HepG2 (cell line): Measurements from ENCODE around the gene MRNIP. TPM values are rescaled to one million over a fixed set of nuclear protein-coding genes. Genes with fewer than 3 reads are reported as not detected.

ENCODE experiments used
- ARID4A ChIP-seq: sonication (generic); formaldehyde crosslinking; IDR thresholded peaks from 2 replicates; pipeline ENCODE4 v1.5.0; 2020; ENCODE audit warnings: mild to moderate bottlenecking, missing genetic modification reagents, borderline replicate concordance
- ATAD3A ChIP-seq: sonication (generic); formaldehyde crosslinking; IDR thresholded peaks from 2 replicates; pipeline ENCODE4 v1.4.0; 2020; ENCODE audit warnings: missing genetic modification reagents
- BRF2 ChIP-seq: sonication (generic); formaldehyde crosslinking; IDR thresholded peaks from 2 replicates; pipeline ENCODE4 v1.8.1; 2022; ENCODE audit warnings: mild to moderate bottlenecking, missing genetic modification reagents
- CREM ChIP-seq, 2 experiments: sonication (generic) in 1 of 2; formaldehyde crosslinking in 1 of 2; IDR thresholded peaks; 2 replicates each; pipeline versions ENCODE4 v1.4.0 to v1.6.1; 2016 to 2020; ENCODE audit warnings: antibody characterized with exemption in 1 of 2, mild to moderate bottlenecking in 1 of 2, missing genetic modification reagents in 1 of 2
- FOXA1 ChIP-seq, 2 experiments: fragments of 450-650 bp in 1 of 2; sonication (generic) in 1 of 2; formaldehyde crosslinking in 1 of 2; IDR thresholded peaks; 2 replicates each; pipeline versions ENCODE4 v1.4.0 to v1.6.1; 2016 to 2020; ENCODE audit warnings: missing genetic modification reagents in 1 of 2
- FOXO4 ChIP-seq: sonication (generic); formaldehyde crosslinking; conservative IDR thresholded peaks from 2 replicates; pipeline ENCODE4 v1.8.1; 2023; ENCODE audit warnings: missing genetic modification reagents
- KDM2A ChIP-seq: sonication (generic); formaldehyde crosslinking; IDR thresholded peaks from 2 replicates; pipeline ENCODE4 v1.4.0; 2020; ENCODE audit warnings: low read depth, missing genetic modification reagents, borderline replicate concordance
- POLR2AphosphoS5 ChIP-seq: IDR thresholded peaks from 2 replicates; pipeline ENCODE4 v1.6.1; 2012; ENCODE audit warnings: low read depth, low read length
- RORA ChIP-seq: sonication (generic); formaldehyde crosslinking; IDR thresholded peaks from 2 replicates; pipeline ENCODE4 v1.5.0; 2020; ENCODE audit warnings: mild to moderate bottlenecking, missing genetic modification reagents, moderate library complexity
- SP4 ChIP-seq: sonication (generic); formaldehyde crosslinking; IDR thresholded peaks from 2 replicates; pipeline ENCODE4 v1.8.1; 2023; ENCODE audit warnings: mild to moderate bottlenecking, missing genetic modification reagents
- TCF12 ChIP-seq, 2 experiments: fragments of 450-650 bp in 1 of 2; sonication (generic) in 1 of 2; formaldehyde crosslinking in 1 of 2; IDR thresholded peaks; 2 replicates each; pipeline versions ENCODE4 v1.6.1 to v1.8.0; 2017 to 2022; ENCODE audit warnings: antibody characterized with exemption in 1 of 2, mild to moderate bottlenecking in 1 of 2, missing genetic modification reagents in 1 of 2, moderate library complexity in 1 of 2
- TP53 ChIP-seq: sonication (generic); formaldehyde crosslinking; conservative IDR thresholded peaks from 2 replicates; pipeline ENCODE4 v1.4.0; 2020; ENCODE audit warnings: missing genetic modification reagents
- TRAFD1 ChIP-seq: sonication (generic); formaldehyde crosslinking; IDR thresholded peaks from 2 replicates; pipeline ENCODE4 v1.5.1; 2020; ENCODE audit warnings: missing genetic modification reagents, mild to moderate bottlenecking, borderline replicate concordance
- ZNF225 ChIP-seq: sonication (generic); formaldehyde crosslinking; IDR thresholded peaks from 2 replicates; pipeline ENCODE4 v1.4.0; 2020; ENCODE audit warnings: mild to moderate bottlenecking, missing genetic modification reagents
- ZNF260 ChIP-seq: sonication (generic); formaldehyde crosslinking; IDR thresholded peaks from 2 replicates; pipeline ENCODE4 v1.4.0; 2020; ENCODE audit warnings: missing genetic modification reagents, low read depth, mild to moderate bottlenecking, borderline replicate concordance
- ZNF335 ChIP-seq: sonication (generic); formaldehyde crosslinking; IDR thresholded peaks from 2 replicates; pipeline ENCODE4 v1.4.0; 2020; ENCODE audit warnings: missing genetic modification reagents
- ZNF362 ChIP-seq: sonication (generic); formaldehyde crosslinking; IDR thresholded peaks from 2 replicates; pipeline ENCODE4 v1.4.0; 2020; ENCODE audit warnings: missing genetic modification reagents, mild to moderate bottlenecking, borderline replicate concordance
- ZNF501 ChIP-seq: sonication (generic); formaldehyde crosslinking; IDR thresholded peaks from 2 replicates; pipeline ENCODE4 v1.5.1; 2020; ENCODE audit warnings: mild to moderate bottlenecking, moderate library complexity, missing genetic modification reagents
- polyA plus RNA-seq, 8 experiments: library from polyadenylated mRNA; depleted of rRNA in 3 of 8; stranded (reverse) in 7 of 8; unstranded in 1 of 8; fragments of >200 nt; fragmentation: Illumina TruSeq in 4 of 8; extraction: Trizol in 4 of 8; gene quantifications; 2 replicates each; pipeline versions ENCODE4 v1.2.1 to v1.2.3, GENCODE V29; 2011 to 2016; ENCODE audit warnings: low read depth in 4 of 8, missing spikeins in 1 of 8, mixed read lengths in 1 of 8; ENCODE audit not compliant: insufficient read depth in 1 of 8
- total RNA-seq, 5 experiments: library from RNA; depleted of rRNA; stranded (reverse); fragments of >200 nt; fragmentation: Illumina TruSeq; extraction: Trizol; gene quantifications; 2 replicates each; pipeline ENCODE4 v1.2.3, GENCODE V29; 2016; ENCODE audit warnings: low read depth in 1 of 5

The MRNIP gene
- total and polyA plus RNA-seq, 2 of the 13 experiments (the other 11 are each of a cell fraction or from before 2014, with no cell fraction given) = 15.5 to 34.1 TPM

GRCh38 chr5:179821298-179822058 lies 37.1 kb downstream of the MRNIP start (continued):
- TF ChIP-seq ARID4A (CRISPR knock-in tag) = peak; percentile 66
- TF ChIP-seq BRF2 (CRISPR knock-in tag) = no peak
- TF ChIP-seq FOXA1 (IDR thresholded peaks at IDR 0.05) = no peak
- TF ChIP-seq FOXA1 (CRISPR knock-in tag; IDR thresholded peaks at IDR 0.05) = peak; percentile 64
- TF ChIP-seq KDM2A (CRISPR knock-in tag) = peak; percentile 43; the same call in 1 of the 2 replicates
- TF ChIP-seq ATAD3A (CRISPR knock-in tag) = no peak
- peak; percentile 58; the same call in 1 of the 2 replicates for TF ChIP-seq ZNF225 (CRISPR knock-in tag)
- no peak for TF ChIP-seq CREM (IDR thresholded peaks at IDR 0.05)
- no peak for TF ChIP-seq CREM (CRISPR knock-in tag; IDR thresholded peaks at IDR 0.05)
- TF ChIP-seq SP4 (CRISPR knock-in tag) = peak; percentile 67
- no peak for TF ChIP-seq RORA (CRISPR knock-in tag)
- peak; percentile 78 for TF ChIP-seq POLR2AphosphoS5
- TF ChIP-seq TRAFD1 (CRISPR knock-in tag) = no peak
- no peak for TF ChIP-seq ZNF335 (CRISPR knock-in tag)
- TF ChIP-seq FOXO4 (CRISPR knock-in tag) = 0 out of 2 replicates have a peak, but pooled peaks have one; percentile 96
- TF ChIP-seq ZNF362 (CRISPR knock-in tag) = 0 out of 2 replicates have a peak, but pooled peaks have one; percentile 58
- TF ChIP-seq TP53 = no peak
- no peak for TF ChIP-seq ZNF260 (CRISPR knock-in tag)
- TF ChIP-seq TCF12 (IDR thresholded peaks at IDR 0.05) = no peak
- TF ChIP-seq TCF12 (CRISPR knock-in tag; IDR thresholded peaks at IDR 0.05) = no peak
- TF ChIP-seq ZNF501 = peak; percentile 40; the same call in 1 of the 2 replicates
